Stimulated activated CD4-positive, alpha-beta T cell treated with anti-CD3 and anti-CD28 coated beads, Interleukin-15, amount 100 ng/mL, for 1 hour (primary cell): ENCODE data around the gene TMC3.
"Not testable (repeated sequence)": the region's sequence is repeated elsewhere in the genome, so short reads cannot be mapped to it uniquely, and the experiment has no call there.

ENCODE experiments used
- DNase-seq, 2 donors: peaks; one replicate each; pipeline ENCODE4 v3.0.0-alpha.2; 2020; ENCODE audit warnings: low read depth in 1 of 2, low spot score in 1 of 2

TMC3 gene

GRCh38 chr15:81384891-81385720, 11.1 kb upstream of the TMC3 start:
- no peak for DNase-seq

GRCh38 chr15:81381720-81382119, 7.7 kb upstream of the TMC3 start:
- DNase-seq, result no peak

- DNase-seq, result no peak
These were observed 6.7 kb upstream of the TMC3 start for GRCh38 chr15:81380668-81381067.

GRCh38 chr15:81380203-81380602, 6.2 kb upstream of the TMC3 start:
- DNase-seq, result no peak

DNA sequence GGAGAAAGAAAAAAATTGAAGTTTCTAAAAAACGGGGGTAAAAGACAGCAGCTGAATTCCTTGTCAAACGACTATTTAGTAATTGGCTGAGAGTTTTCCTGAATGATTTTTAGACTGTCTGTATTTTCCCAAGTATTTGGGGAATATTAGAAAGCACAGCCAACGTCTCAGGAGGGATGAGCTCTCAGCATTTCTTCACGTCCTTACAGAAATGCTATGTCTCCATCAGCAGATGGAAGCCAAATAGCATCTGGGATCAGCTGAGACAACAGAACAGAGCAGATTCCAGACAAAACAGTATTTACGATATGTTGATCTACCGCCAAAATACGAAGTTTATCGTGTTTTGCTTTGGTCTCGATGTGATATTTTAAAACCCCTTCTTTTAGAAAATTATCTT, 5.3 kb upstream of the TMC3 start:
- DNase-seq, result no peak

- DNase-seq, result no peak
These were observed 4.4 kb upstream of the TMC3 start for GRCh38 chr15:81378443-81378842.

GRCh38 chr15:81377871-81378270, 3.9 kb upstream of the TMC3 start:
- DNase-seq, result no peak

DNA sequence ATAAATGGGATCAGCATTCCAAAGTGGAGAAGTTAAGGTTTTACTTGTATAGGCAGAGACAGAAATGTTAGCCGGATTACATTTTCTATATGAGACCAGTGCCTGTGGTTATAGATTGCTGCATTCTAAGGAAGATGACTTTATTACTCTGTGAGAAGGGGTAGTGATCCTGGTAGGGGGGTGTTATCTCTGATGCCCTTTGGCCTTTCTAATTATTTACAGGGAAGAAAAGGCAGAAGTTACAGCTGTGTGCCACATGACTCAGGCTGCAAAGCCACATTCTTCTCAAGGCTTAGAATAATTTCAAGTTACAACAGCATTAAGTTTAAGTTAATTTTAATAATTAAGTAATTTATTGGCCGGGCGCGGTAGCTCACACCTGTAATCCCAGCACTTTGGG, 2.2 kb upstream of the TMC3 start:
- DNase-seq, result no peak

GRCh38 chr15:81375461-81375860, 1.4 kb upstream of the TMC3 start:
- no peak for DNase-seq

GRCh38 chr15:81373176-81373575, 837 bp downstream of the TMC3 start:
- DNase-seq, result no peak

- DNase-seq, result no peak
These were observed 1.4 kb downstream of the TMC3 start for GRCh38 chr15:81372575-81372974.

GRCh38 chr15:81363718-81364500, 10.1 kb downstream of the TMC3 start:
- DNase-seq, result no peak

- no peak for DNase-seq
These were observed 10.7 kb downstream of the TMC3 start for GRCh38 chr15:81363276-81363675.

DNA sequence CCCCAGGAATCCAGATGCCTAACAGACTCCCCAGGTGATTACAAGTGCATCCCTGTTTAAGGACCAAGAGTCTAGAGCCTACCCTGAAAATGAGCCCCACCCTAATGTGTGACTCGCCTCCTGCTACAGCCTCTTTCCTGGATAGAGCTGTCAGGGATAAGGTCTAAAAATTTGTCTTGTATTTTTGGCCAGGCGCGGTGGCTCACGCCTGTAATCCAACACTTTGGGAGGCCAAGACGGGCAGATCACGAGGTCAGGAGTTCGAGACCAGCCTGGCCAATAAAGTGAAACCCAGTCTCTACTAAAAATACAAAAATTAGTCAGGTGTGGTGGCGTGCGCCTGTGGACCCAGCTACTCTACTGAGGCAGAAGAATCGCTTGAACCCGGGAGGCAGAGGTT, 11.2 kb downstream of the TMC3 start:
- no peak for DNase-seq

- DNase-seq, result no peak
These were observed 12.1 kb downstream of the TMC3 start for GRCh38 chr15:81361891-81362290.

DNA sequence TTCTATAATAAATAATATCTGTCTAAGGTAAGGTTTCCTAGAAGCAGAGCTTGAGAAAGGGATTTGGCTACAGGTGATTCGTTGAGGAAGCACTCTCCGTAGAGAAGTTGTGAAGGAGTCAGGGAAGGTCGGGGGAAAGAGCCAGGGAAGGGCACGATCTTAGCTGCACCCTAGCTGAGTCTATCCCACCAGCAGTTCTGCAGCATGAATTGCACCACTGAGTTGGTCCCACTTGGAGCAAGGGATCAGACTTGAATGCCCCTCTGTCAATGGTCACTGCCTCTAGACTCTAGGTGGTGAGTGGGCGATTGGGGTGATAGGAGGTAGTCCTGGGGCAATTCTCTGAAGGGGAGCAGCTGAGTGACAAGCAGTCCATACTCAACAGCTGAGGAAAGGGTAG, 13.5 kb downstream of the TMC3 start:
- DNase-seq, result no peak

DNA sequence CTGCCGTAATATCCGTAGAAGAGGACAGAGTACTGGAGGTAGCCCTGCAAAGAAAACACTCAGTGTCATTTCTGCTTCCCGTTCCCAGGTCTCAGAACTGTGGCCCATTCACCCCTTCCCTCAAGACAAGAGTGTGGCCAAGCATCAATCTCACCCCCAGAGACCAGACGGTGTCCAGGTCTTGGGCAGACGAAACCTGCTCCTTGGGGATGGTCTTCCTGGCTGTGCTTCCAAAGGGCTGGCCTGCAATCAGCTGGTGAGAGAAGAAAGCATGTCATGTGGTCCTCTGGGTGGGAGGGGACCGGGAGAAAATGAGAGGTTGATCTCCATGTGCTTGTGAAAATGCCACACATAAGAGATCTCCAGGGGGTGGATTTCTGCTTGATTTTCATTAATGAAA, 15.8 kb downstream of the TMC3 start:
- DNase-seq, result no peak

GRCh38 chr15:81357180-81357686, 16.8 kb downstream of the TMC3 start:
- no peak for DNase-seq

DNA sequence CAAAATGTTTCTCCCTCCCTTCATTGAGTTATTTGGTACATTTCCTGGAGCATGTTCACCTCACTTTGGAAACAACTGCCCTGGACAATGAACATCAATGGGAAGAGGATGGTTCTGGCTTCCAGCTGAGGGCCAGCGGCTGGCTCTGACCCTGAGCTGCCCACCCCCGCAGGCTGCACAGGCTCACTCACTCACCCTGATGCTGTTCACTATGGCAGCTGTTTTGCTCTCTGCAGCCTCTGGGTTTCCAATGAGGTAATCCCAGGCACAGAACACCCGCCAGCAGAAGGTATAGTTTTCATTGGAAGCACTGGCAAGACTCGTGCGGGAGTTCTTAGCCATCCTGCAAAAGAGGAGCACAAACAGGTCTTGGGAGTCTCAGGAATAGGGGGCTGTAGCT, 17.8 kb downstream of the TMC3 start:
- no peak for DNase-seq

DNA sequence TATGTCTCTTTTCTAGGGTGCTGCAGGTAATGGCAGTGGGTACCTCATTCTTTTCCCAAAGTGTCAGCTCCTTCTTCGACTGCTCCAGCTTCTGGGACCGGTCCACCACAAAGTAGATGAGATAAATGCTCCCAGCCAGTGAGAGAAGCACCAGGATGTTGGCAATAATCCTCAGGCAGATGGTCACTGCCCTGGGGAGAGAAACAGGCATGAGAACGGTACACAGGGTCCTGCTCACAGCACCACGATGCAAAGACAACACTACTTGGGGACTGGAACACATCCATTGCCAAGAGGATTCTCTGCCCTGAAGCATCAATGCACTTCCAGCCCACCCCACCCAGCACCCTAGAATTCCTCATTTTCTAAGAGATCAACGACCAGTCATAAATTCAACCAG, 22.4 kb downstream of the TMC3 start:
- no peak for DNase-seq

- no peak for DNase-seq
These were observed 24.7 kb downstream of the TMC3 start for GRCh38 chr15:81349271-81349670.

- DNase-seq, result not testable (repeated sequence)
These were observed 25.3 kb downstream of the TMC3 start for GRCh38 chr15:81348691-81349090.
